ENCODE measurements around the gene HDAC9.
"Not testable (repeated sequence)": the region's sequence is repeated elsewhere in the genome, so short reads cannot be mapped to it uniquely, and the experiment has no call there.

- not testable (repeated sequence) for TF ChIP-seq POLR2A, CTCF (IDR thresholded peaks at IDR 0.05)
Measured at GRCh38 chr7:18967755-18968154, 472.2 kb downstream of the HDAC9 start.
